HL-60 (cell line): ENCODE results near the gene PTPRB.

Experiments used
- DNase-seq, 2 experiments: peaks; one replicate each; pipeline ENCODE4 v3.0.0-alpha.2; 2010 to 2020; ENCODE audit warnings: low read depth in 1 of 2, low spot score in 1 of 2
- H3K27ac ChIP-seq: fragments of 250-450 bp; sonication (Bioruptor Pico); replicated peaks from 2 replicates; pipeline ENCODE4 v1.5.1; 2020; ENCODE audit warnings: mild to moderate bottlenecking, moderate library complexity
- H3K27me3 ChIP-seq: fragments of 250-450 bp; sonication (Bioruptor Pico); 2 replicates; pipeline ENCODE4 v1.5.1; 2021; ENCODE audit warnings: mild to moderate bottlenecking, moderate library complexity; ENCODE audit not compliant: insufficient read depth, poor library complexity, severe bottlenecking
- H3K4me3 ChIP-seq: replicated peaks from 2 replicates; pipeline ENCODE4 v1.5.1; 2011; ENCODE audit warnings: mild to moderate bottlenecking, control low read depth, low read length; ENCODE audit not compliant: insufficient read depth
- GABPA ChIP-seq: IDR thresholded peaks from 2 replicates; pipeline ENCODE4 v1.6.1; 2012; ENCODE audit warnings: low read depth
- POLR2AphosphoS5 ChIP-seq: IDR thresholded peaks from 2 replicates; pipeline ENCODE4 v1.6.1; 2012; ENCODE audit warnings: low read depth
- SPI1 ChIP-seq: IDR thresholded peaks from 2 replicates; pipeline ENCODE4 v1.6.1; 2012; ENCODE audit warnings: low read depth, mild to moderate bottlenecking, borderline replicate concordance
- TF ChIP-seq, protein P1 (sequence below): IDR thresholded peaks from one replicate; pipeline ENCODE4 v1.5.1; 2011; ENCODE audit warnings: low read length, control low read depth, inconsistent platforms; ENCODE audit not compliant: insufficient read depth
- TF ChIP-seq, protein P2 (sequence below): IDR thresholded peaks from 2 replicates; pipeline ENCODE4 v1.6.1; 2012; ENCODE audit warnings: low read depth; ENCODE audit not compliant: insufficient replicate concordance

PTPRB gene

DNA sequence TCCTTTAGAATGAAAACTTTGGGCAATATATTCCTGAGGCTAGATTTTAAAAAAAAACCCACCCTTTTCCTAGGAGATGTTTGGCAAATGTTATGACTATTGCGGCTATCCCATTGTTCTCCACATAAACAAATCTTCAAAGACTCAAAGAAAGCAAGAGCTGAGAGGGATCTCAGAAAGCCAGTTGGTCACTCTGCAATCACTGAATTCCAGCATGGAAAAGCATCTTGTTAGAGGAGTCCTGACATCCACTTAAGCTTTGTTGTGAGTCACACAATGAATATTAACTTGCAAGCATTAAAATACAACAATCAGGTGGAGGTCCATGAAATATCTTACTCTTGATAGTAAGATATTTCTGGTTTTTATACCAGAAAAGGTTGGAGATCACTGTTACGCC is 11.0 kb upstream of the PTPRB start:
- H3K27ac ChIP-seq, result no peak overlapping the region
- H3K27me3 ChIP-seq, result peaks cover 8% of the 10 kb centered on the region
- TF ChIP-seq SPI1 (no peak), POLR2AphosphoS5 (no peak), GABPA (no peak)
- TF ChIP-seq, protein P1, sequence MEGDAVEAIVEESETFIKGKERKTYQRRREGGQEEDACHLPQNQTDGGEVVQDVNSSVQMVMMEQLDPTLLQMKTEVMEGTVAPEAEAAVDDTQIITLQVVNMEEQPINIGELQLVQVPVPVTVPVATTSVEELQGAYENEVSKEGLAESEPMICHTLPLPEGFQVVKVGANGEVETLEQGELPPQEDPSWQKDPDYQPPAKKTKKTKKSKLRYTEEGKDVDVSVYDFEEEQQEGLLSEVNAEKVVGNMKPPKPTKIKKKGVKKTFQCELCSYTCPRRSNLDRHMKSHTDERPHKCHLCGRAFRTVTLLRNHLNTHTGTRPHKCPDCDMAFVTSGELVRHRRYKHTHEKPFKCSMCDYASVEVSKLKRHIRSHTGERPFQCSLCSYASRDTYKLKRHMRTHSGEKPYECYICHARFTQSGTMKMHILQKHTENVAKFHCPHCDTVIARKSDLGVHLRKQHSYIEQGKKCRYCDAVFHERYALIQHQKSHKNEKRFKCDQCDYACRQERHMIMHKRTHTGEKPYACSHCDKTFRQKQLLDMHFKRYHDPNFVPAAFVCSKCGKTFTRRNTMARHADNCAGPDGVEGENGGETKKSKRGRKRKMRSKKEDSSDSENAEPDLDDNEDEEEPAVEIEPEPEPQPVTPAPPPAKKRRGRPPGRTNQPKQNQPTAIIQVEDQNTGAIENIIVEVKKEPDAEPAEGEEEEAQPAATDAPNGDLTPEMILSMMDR, result no peak
- TF ChIP-seq, protein P2, sequence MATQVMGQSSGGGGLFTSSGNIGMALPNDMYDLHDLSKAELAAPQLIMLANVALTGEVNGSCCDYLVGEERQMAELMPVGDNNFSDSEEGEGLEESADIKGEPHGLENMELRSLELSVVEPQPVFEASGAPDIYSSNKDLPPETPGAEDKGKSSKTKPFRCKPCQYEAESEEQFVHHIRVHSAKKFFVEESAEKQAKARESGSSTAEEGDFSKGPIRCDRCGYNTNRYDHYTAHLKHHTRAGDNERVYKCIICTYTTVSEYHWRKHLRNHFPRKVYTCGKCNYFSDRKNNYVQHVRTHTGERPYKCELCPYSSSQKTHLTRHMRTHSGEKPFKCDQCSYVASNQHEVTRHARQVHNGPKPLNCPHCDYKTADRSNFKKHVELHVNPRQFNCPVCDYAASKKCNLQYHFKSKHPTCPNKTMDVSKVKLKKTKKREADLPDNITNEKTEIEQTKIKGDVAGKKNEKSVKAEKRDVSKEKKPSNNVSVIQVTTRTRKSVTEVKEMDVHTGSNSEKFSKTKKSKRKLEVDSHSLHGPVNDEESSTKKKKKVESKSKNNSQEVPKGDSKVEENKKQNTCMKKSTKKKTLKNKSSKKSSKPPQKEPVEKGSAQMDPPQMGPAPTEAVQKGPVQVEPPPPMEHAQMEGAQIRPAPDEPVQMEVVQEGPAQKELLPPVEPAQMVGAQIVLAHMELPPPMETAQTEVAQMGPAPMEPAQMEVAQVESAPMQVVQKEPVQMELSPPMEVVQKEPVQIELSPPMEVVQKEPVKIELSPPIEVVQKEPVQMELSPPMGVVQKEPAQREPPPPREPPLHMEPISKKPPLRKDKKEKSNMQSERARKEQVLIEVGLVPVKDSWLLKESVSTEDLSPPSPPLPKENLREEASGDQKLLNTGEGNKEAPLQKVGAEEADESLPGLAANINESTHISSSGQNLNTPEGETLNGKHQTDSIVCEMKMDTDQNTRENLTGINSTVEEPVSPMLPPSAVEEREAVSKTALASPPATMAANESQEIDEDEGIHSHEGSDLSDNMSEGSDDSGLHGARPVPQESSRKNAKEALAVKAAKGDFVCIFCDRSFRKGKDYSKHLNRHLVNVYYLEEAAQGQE, result no peak
- no peak for DNase-seq
- no peak overlapping the region for H3K4me3 ChIP-seq

DNA sequence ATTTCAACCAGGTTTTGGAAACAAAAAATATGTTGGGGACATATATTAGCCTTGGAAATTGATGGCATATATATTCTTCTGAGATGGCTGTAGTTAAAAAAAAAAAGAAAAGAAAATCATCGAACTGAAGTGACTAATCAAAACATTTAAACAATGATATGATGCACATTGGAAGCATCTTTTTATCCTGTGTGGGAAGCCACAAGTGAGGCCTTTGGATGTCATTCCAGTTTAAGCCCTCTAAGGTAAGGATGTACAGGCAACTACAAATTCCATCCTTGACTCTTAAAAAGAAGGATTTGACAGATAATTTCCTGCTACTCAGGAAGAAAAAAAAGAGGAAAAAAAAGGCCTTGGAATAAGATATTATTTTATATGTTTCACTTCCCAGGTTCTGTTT is 9.6 kb upstream of the PTPRB start:
- Histone ChIP-seq H3K4me3 (no peak overlapping the region), H3K27ac (no peak overlapping the region), H3K27me3 (peaks cover 8% of the 10 kb centered on the region)
- DNase-seq, result no peak
- TF ChIP-seq, protein P2, result no peak
- TF ChIP-seq GABPA (no peak), SPI1 (no peak), POLR2AphosphoS5 (no peak)
- TF ChIP-seq, protein P1, result no peak

DNA sequence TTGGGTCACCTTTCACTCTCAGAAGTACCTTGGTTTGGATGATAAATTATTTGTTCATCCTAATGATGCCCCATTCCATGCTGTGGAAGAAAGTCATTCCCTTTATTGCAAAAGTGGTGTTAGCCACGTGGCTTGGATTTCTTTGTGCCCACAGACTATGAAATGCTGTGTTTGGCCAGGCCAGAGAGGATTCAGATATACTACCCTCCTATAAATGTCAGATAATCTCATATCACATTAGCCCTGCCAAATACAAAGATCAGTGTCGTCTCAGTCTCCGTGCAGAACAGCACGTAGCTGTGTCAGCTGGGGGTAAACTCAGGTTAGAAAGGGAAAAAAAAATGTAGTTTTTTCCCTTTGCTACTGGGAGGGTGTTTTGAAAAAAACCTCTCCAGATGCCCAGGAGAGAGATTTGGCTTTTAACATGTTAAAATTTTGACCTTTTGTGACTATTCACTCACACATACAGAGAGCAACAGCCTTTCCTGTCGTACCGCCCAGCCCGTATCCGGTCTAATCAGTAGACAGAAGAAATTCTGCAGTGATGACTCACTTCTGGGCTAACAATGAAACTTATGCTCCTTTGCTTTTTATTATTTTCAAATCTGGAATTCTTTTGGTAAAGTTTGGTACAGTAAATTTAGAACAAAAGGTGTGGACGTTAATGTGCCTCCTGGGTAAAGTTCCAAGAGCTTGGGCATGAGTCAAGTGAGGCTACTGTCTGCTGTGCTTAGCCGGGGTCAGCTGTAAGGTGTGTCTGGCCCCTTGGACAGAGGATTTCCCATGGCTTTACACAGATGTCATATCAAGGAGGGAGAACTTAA is 8.5 kb upstream of the PTPRB start:
- no peak for DNase-seq
- TF ChIP-seq, protein P1, result no peak
- TF ChIP-seq POLR2AphosphoS5 (no peak), SPI1 (no peak), GABPA (no peak)
- TF ChIP-seq, protein P2, result no peak
- Histone ChIP-seq H3K27me3 (peaks cover 8% of the 10 kb centered on the region), H3K27ac (no peak overlapping the region), H3K4me3 (no peak overlapping the region)
